ENCODE results near the gene POLG. TPM values are rescaled to one million over a fixed set of nuclear protein-coding genes. Genes with fewer than 3 reads are reported as not detected.
"Not testable (repeated sequence)": the region's sequence is repeated elsewhere in the genome, so short reads cannot be mapped to it uniquely, and the experiment has no call there.

The POLG gene
- total RNA-seq, 4 donors from 2014 or later: 63.7 to 136 (median 120) TPM

GRCh38 chr15:89293012-89293411 is 41.6 kb downstream of the POLG start:
- Histone ChIP-seq H3K9me3 (no peaks in the 10 kb centered on the region), H3K4me1 (no peaks in the 10 kb centered on the region), H3K27me3 (no peaks in the 10 kb centered on the region), H3K36me3 (no peaks in the 10 kb centered on the region), H3K27ac (no peak overlapping the region), H3K4me3 (no peak overlapping the region)
- TF ChIP-seq POLR2A (IDR thresholded peaks at IDR 0.05) (no peak), CTCF (IDR thresholded peaks at IDR 0.05) (no peak)
- DNase-seq: no peak

- no peak overlapping the region for H3K27ac ChIP-seq
- no peaks in the 10 kb centered on the region for H3K27me3 ChIP-seq
- TF ChIP-seq CTCF (IDR thresholded peaks at IDR 0.05): no peak
- TF ChIP-seq POLR2A (IDR thresholded peaks at IDR 0.05): no peak
- no peaks in the 10 kb centered on the region for H3K36me3 ChIP-seq
- DNase-seq: no peak
- H3K9me3 ChIP-seq: no peaks in the 10 kb centered on the region
- no peak overlapping the region for H3K4me3 ChIP-seq
- H3K4me1 ChIP-seq: no peaks in the 10 kb centered on the region
These were observed 42.6 kb downstream of the POLG start for GRCh38 chr15:89291934-89292438.

GRCh38 chr15:89283201-89283600 is 51.4 kb downstream of the POLG start:
- Histone ChIP-seq H3K27ac (no peak overlapping the region), H3K27me3 (no peaks in the 10 kb centered on the region), H3K9me3 (no peaks in the 10 kb centered on the region), H3K4me1 (no peaks in the 10 kb centered on the region), H3K36me3 (no peaks in the 10 kb centered on the region), H3K4me3 (no peak overlapping the region)
- TF ChIP-seq CTCF (IDR thresholded peaks at IDR 0.05) (no peak), POLR2A (IDR thresholded peaks at IDR 0.05) (no peak)
- DNase-seq: no peak

GRCh38 chr15:89282631-89283030 is 52.0 kb downstream of the POLG start:
- no peaks in the 10 kb centered on the region for H3K27me3 ChIP-seq
- H3K4me3 ChIP-seq: no peak overlapping the region
- TF ChIP-seq CTCF (IDR thresholded peaks at IDR 0.05) (no peak), POLR2A (IDR thresholded peaks at IDR 0.05) (no peak)
- H3K27ac ChIP-seq: no peak overlapping the region
- no peaks in the 10 kb centered on the region for H3K9me3 ChIP-seq
- no peak for DNase-seq
- no peaks in the 10 kb centered on the region for H3K36me3 ChIP-seq
- no peaks in the 10 kb centered on the region for H3K4me1 ChIP-seq

- Histone ChIP-seq H3K27ac (no peak overlapping the region), H3K4me1 (no peaks in the 10 kb centered on the region), H3K27me3 (no peaks in the 10 kb centered on the region), H3K36me3 (no peaks in the 10 kb centered on the region), H3K4me3 (no peak overlapping the region), H3K9me3 (no peaks in the 10 kb centered on the region)
- TF ChIP-seq CTCF (IDR thresholded peaks at IDR 0.05) (no peak), POLR2A (IDR thresholded peaks at IDR 0.05) (no peak)
- no peak for DNase-seq
These were observed 56.3 kb downstream of the POLG start for GRCh38 chr15:89278307-89278706.

DNA sequence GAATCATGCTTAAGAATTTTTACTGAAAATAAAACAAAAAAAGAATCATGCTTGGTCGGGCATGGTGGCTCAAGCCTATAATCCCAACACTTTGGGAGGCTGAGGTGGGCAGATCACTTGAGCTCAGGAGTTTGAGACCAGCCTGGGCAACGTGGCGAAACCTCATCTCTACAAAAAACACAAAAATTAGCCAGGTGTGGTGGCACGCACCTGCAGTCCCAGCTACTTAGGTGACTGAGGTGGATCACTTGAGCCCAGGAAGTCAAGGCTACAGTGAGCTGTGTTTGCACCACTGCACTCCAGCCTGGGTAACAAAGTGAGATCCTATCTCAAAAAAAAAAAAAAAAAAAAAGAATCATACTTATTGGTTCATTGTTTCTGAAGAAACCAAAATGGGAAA is 57.3 kb downstream of the POLG start:
- H3K4me3 ChIP-seq, DNase-seq, H3K27ac ChIP-seq: not testable (repeated sequence)

More for the DNA sequence above, 57.3 kb downstream of the POLG start:
- not testable (repeated sequence) for H3K9me3 ChIP-seq, H3K27me3 ChIP-seq, H3K4me1 ChIP-seq, H3K36me3 ChIP-seq

Small RNA genes within 50 kb of the gene (small RNA-seq; reads per million reads assigned to genes)
- 0 reads per million in 2 donors for gene MIR6766

Other genes with a start within 250 kb of the POLG start
- 100 to 1,000 TPM in 3 of 4 donors, 10 to 100 TPM in 1; 75.9 to 190 (median 121) TPM for gene ABHD2, start 246.4 kb downstream of the POLG start, total RNA-seq
- not detected for gene RLBP1, start 113.2 kb downstream of the POLG start, total RNA-seq
- 10 to 100 TPM in 2 of 4 donors, 1 to 10 TPM in 2; 5.6 to 75.9 (median 10.8) TPM for gene FANCI, start 90.8 kb downstream of the POLG start, total RNA-seq
- gene RHCG, start 161.8 kb upstream of the POLG start, total RNA-seq: not detected
- gene TICRR, start 240.6 kb upstream of the POLG start, total RNA-seq: 1 to 10 TPM; 2.3 to 8.3 (median 3.2) TPM

Measured in Peyer's patch (tissue), 4 donors.